GM10266 (cell line): ENCODE measurements around the gene NTNG1.

Experiments used
- DNase-seq: peaks from one replicate; pipeline ENCODE4 v3.0.0; 2012; ENCODE audit errors: extremely low spot score
- CTCF ChIP-seq: IDR thresholded peaks from 2 replicates; pipeline ENCODE4 v1.5.1; 2012; ENCODE audit warnings: mild to moderate bottlenecking, low read depth; ENCODE audit not compliant: control insufficient read depth, insufficient read depth; ENCODE audit errors: missing control alignments

NTNG1 gene

DNA sequence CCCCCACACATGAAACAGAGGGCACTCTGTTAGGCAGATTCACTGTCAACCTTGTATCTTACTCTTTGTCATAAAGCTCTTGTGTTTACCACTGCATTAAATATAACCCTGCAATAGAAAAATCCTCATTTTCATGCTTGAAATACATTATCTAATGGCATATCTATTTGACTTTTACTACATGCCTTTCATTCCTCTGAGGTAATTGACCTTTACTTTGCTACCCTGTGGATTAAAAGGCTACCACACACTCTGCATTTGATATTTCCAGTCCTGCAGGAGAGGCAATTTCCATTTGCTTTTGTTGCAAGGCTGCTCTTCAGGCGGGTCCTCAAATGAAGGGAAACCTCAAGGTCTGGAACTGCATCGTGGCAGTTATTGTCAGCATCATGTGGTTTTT lies 238.0 kb downstream of the NTNG1 start:
- no peak for TF ChIP-seq CTCF
- DNase-seq, result no peak

- no peak for TF ChIP-seq CTCF
- no peak for DNase-seq
Measured at GRCh38 chr1:107379826-107380225, 239.0 kb downstream of the NTNG1 start.

DNA sequence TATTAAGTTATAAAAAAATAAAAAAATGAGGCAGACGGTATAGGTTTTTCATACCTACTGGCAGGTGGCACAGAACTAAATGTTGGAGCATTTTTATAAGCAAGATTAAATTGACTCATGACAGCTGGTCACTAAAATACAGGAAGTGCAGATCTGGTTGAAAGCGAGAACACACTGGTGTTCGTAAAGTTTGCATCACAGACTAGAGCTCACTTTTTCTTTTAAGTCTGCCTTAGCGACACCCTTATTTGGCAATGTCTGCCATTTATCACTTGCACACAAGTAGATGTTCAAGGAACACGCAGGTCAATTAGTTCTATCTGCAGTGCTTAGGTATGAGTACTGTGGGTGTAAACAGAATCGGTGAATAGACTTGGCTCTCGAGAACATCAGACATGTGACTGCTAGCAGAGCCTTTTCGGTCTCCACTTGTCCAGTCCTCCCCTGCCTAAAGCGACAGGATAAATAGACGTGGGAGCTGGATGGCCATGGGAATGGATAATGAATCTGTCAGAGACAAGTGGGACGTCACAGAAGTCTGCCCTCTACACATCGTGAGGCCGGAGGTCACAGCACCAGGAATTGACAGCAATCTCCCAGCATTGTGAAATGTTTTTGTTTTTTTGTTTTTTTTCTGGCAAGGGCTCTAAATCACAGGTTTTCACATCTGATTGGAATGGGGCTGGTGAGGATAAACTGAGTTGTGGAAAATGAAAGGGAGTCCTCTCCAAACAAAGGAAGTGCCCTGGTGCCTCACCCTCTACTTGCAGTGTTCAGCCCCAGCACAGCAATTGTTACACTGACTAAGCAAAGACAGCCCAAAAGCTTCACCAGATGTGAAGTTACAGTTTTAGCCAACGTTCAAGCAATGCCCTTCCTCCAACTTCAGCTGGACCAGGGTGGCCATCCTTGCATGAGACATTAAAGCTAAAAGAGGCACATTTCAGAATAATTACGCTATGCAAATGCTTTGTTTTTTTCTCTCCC lies 248.9 kb downstream of the NTNG1 start:
- no peak for TF ChIP-seq CTCF
- DNase-seq, result no peak

DNA sequence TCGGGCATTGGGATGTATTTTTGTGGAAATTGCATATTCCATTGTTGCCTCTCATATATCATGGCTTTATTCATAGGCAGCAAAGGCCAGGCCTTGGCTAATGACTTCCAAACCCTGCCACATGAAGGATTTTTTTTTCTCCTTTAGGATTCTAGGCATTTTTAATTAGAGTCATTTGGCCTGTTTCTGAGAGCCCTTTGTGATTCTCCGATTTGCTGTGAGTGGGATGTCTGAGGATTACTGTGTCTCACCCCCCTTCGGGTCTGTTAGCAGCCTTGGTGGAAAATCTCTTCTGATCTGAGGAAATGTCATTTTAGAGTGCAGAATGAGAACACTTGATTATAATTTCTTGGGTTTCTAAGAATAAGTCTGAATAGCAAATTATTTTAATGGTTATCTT lies 253.5 kb downstream of the NTNG1 start:
- DNase-seq, result no peak

GRCh38 chr1:107401704-107402103 lies 260.9 kb downstream of the NTNG1 start:
- no peak for TF ChIP-seq CTCF
- no peak for DNase-seq

More for the DNA sequence above, 253.5 kb downstream of the NTNG1 start:
- TF ChIP-seq CTCF, result no peak

- TF ChIP-seq CTCF, result no peak
- no peak for DNase-seq
Measured at GRCh38 chr1:107404756-107405155, 263.9 kb downstream of the NTNG1 start.

DNA sequence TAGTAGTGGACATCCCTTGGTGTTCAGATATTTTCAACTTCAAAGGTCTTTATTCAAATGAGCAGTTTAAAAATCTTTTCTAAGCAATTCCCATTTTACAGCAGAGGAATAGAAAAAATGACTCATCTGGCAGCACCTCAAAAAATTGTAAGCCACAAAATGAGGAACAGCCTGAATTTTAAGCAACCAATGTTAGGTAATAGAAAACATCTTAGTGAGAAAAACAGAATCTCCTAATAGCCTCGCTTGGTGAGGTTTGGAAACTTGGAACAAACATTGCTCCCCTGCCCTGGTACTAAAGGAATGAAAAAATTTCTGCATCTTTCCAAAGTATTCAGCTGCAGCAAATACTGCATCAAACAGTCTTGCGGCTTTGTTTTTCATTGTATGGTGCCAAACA lies 264.4 kb downstream of the NTNG1 start:
- no peak for TF ChIP-seq CTCF
- no peak for DNase-seq
